IMR-90 (cell line): ENCODE results near the gene SPDEF.

Experiments
- BHLHE40 ChIP-seq: fragments of 150-350 bp; IDR thresholded peaks from 2 replicates; pipeline ENCODE4 v1.6.1; 2016; ENCODE audit warnings: mild to moderate bottlenecking, low read depth, low read length
- CTCF ChIP-seq: conservative IDR thresholded peaks from 2 replicates; pipeline ENCODE4 v1.5.1; 2012; ENCODE audit warnings: mild to moderate bottlenecking, low read depth, low read length, improper control_type of control experiment
- FOS ChIP-seq: fragments of 150-350 bp; IDR thresholded peaks from 2 replicates; pipeline ENCODE4 v1.6.1; 2016; ENCODE audit warnings: low read depth, low read length
- MAZ ChIP-seq: IDR thresholded peaks from 2 replicates; pipeline ENCODE4 v1.6.1; 2012; ENCODE audit warnings: low read depth, mild to moderate bottlenecking, low read length, improper control_type of control experiment, moderate library complexity, borderline replicate concordance
- MXI1 ChIP-seq: IDR thresholded peaks from 2 replicates; pipeline ENCODE4 v1.6.1; 2012; ENCODE audit warnings: low read depth, mild to moderate bottlenecking, low read length, moderate library complexity, borderline replicate concordance
- NFE2L2 ChIP-seq: fragments of 150-350 bp; IDR thresholded peaks from 2 replicates; pipeline ENCODE4 v1.6.1; 2016; ENCODE audit warnings: low read depth, mild to moderate bottlenecking, low read length
- POLR2A ChIP-seq: IDR thresholded peaks from 2 replicates; pipeline ENCODE4 v1.6.1; 2012; ENCODE audit warnings: mild to moderate bottlenecking, low read depth, low read length
- RAD21 ChIP-seq: IDR thresholded peaks from 2 replicates; pipeline ENCODE4 v1.6.1; 2012; ENCODE audit warnings: low read length, improper control_type of control experiment
- RCOR1 ChIP-seq: IDR thresholded peaks from 2 replicates; pipeline ENCODE4 v1.6.1; 2012; ENCODE audit warnings: mild to moderate bottlenecking, low read length, improper control_type of control experiment; ENCODE audit not compliant: insufficient replicate concordance
- RFX5 ChIP-seq: IDR thresholded peaks from 2 replicates; pipeline ENCODE4 v1.8.0; 2012; ENCODE audit warnings: low read depth, mild to moderate bottlenecking, low read length, moderate library complexity
- SMC3 ChIP-seq: fragments of 150-350 bp; IDR thresholded peaks from 2 replicates; pipeline ENCODE4 v1.6.1; 2016; ENCODE audit warnings: low read depth, mild to moderate bottlenecking, antibody characterized with exemption, low read length, moderate library complexity
- USF2 ChIP-seq: fragments of 150-350 bp; IDR thresholded peaks from 2 replicates; pipeline ENCODE4 v1.6.1; 2017; ENCODE audit warnings: mild to moderate bottlenecking, antibody characterized with exemption, low read length, low read depth

GRCh38 chr6:34526992-34527728 is 29.0 kb downstream of the SPDEF start:
- TF ChIP-seq CTCF (peak; percentile 68), FOS (no peak), NFE2L2 (no peak), MAZ (peak; percentile 86; the same call in 1 of the 2 replicates), SMC3 (peak; percentile 67), RAD21 (peak; percentile 71), USF2 (no peak), POLR2A (no peak), RFX5 (no peak), RCOR1 (no peak), MXI1 (no peak), BHLHE40 (no peak)
